Astrocyte (in vitro differentiated cells and primary cell): ENCODE results near the gene ULK4.

Experiments used
- EZH2 ChIP-seq: IDR thresholded peaks from 2 replicates; pipeline ENCODE4 v1.6.1; 2012; ENCODE audit warnings: mild to moderate bottlenecking, low read length, inconsistent platforms; ENCODE audit not compliant: insufficient read depth
- TF ChIP-seq, protein P1 (sequence below): IDR thresholded peaks from 2 replicates; pipeline ENCODE4 v1.5.1; 2011; ENCODE audit warnings: low read depth, mild to moderate bottlenecking, inconsistent platforms, low read length, moderate library complexity; ENCODE audit not compliant: insufficient read depth

- TF ChIP-seq EZH2: no peak
- TF ChIP-seq, protein P1, sequence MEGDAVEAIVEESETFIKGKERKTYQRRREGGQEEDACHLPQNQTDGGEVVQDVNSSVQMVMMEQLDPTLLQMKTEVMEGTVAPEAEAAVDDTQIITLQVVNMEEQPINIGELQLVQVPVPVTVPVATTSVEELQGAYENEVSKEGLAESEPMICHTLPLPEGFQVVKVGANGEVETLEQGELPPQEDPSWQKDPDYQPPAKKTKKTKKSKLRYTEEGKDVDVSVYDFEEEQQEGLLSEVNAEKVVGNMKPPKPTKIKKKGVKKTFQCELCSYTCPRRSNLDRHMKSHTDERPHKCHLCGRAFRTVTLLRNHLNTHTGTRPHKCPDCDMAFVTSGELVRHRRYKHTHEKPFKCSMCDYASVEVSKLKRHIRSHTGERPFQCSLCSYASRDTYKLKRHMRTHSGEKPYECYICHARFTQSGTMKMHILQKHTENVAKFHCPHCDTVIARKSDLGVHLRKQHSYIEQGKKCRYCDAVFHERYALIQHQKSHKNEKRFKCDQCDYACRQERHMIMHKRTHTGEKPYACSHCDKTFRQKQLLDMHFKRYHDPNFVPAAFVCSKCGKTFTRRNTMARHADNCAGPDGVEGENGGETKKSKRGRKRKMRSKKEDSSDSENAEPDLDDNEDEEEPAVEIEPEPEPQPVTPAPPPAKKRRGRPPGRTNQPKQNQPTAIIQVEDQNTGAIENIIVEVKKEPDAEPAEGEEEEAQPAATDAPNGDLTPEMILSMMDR: no peak
These were observed 359.8 kb downstream of the ULK4 start for GRCh38 chr3:41602121-41602520.
